GM10266 (cell line): ENCODE results near the gene SYCN.

ENCODE experiments used
- DNase-seq: peaks from one replicate; pipeline ENCODE4 v3.0.0; 2012; ENCODE audit errors: extremely low spot score
- TF ChIP-seq, protein P1 (sequence below): IDR thresholded peaks from 2 replicates; pipeline ENCODE4 v1.5.1; 2012; ENCODE audit warnings: mild to moderate bottlenecking, low read depth; ENCODE audit not compliant: control insufficient read depth, insufficient read depth; ENCODE audit errors: missing control alignments

Gene SYCN

DNA sequence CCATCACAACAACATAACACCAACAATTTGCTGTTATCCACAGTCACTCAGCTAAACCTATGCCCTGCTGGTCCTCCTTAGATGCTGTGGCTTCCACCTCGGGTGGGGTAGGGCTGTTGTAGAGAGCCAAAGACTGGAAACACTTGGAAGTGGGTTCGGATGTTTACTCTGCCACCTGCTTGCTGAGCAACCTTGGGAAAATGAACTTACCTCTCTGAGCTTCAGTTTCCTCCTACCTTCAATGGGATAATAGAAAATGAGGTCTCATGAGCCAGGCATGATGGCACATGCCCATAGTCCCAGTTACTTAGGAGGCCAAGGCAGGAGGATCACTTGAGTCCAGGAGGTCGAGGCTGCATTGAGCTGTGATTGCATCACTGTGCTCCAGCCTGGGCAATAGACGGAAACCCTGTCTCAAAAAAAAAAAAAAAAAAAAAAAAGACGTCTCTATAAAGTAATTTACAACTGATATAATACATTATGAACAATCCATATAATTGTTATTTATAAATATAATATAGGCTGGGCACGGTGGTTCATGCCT lies 3.3 kb upstream of the SYCN start:
- no peak for DNase-seq
- TF ChIP-seq, protein P1, sequence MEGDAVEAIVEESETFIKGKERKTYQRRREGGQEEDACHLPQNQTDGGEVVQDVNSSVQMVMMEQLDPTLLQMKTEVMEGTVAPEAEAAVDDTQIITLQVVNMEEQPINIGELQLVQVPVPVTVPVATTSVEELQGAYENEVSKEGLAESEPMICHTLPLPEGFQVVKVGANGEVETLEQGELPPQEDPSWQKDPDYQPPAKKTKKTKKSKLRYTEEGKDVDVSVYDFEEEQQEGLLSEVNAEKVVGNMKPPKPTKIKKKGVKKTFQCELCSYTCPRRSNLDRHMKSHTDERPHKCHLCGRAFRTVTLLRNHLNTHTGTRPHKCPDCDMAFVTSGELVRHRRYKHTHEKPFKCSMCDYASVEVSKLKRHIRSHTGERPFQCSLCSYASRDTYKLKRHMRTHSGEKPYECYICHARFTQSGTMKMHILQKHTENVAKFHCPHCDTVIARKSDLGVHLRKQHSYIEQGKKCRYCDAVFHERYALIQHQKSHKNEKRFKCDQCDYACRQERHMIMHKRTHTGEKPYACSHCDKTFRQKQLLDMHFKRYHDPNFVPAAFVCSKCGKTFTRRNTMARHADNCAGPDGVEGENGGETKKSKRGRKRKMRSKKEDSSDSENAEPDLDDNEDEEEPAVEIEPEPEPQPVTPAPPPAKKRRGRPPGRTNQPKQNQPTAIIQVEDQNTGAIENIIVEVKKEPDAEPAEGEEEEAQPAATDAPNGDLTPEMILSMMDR = no peak

DNA sequence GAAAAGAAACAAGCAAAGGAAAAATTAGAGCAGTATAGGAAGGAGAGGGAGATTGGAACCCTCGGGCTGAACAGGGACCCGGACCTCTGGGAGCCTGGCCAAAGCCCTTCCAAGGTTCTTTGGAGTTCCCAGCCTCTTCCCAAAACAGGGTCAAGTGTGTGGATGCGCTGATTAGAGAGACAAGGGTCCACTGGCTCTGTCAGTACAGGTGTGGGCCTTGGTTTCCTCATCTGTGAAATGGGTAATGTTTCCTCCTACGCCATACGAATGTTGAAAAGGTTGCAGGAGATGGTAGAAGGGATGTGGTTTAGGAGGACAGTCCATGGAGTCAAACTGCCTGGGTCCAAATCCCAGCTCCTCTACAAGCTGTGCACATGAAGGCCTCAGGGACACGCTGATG lies 2.1 kb upstream of the SYCN start:
- DNase-seq = no peak
- TF ChIP-seq, protein P1 = no peak

DNA sequence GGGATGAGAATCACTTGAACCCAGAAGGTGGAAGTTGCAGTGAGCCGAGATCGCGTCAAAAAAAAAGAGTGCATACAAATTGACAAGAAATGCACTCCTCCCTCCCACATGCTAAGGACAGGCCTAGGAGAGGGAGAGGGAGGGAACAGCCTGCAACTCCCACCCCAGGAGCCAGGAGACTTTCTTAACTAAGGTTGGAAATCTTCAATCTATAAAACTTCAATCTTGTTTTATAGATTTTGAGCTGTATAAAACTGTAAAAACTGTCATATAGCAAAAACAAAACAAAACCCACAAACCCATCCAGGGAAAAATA lies 1.3 kb upstream of the SYCN start:
- TF ChIP-seq, protein P1 = no peak
- DNase-seq = no peak

DNA sequence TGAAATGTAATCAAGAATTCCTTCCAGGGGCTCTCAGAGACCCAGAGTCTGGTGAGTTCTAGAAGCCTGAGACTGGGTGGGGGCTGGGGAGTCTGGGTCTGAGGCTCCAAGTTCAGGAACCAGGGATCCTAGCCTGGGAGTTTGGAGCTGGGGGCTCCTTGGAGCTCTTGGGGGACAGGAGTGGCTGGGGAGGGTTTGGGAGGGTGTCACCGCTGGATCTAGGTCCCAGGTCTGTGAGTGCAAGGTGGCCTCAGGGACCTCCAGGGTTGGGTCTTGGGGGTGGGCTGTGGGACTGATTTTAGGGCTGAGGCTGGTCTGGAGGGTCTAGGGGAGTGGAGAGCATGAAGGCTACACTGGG lies 1.1 kb downstream of the SYCN start:
- no peak for DNase-seq
- TF ChIP-seq, protein P1 = no peak

DNA sequence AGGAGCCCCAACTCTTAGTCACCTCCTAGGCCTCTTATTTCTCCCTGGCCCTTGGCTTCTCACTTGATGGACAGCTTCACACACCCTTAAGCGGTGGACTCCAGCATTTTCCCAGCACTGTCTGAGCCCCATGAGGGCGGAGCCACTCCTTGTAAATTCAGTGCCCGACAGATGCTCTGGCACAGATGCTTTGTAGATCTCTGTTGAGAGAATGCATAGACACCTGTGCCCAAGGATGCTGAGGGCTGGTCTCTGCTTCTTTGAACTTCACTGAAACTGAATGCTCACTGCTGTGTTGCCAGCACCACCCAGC lies 3.3 kb downstream of the SYCN start:
- DNase-seq = no peak
- TF ChIP-seq, protein P1 = no peak

DNA sequence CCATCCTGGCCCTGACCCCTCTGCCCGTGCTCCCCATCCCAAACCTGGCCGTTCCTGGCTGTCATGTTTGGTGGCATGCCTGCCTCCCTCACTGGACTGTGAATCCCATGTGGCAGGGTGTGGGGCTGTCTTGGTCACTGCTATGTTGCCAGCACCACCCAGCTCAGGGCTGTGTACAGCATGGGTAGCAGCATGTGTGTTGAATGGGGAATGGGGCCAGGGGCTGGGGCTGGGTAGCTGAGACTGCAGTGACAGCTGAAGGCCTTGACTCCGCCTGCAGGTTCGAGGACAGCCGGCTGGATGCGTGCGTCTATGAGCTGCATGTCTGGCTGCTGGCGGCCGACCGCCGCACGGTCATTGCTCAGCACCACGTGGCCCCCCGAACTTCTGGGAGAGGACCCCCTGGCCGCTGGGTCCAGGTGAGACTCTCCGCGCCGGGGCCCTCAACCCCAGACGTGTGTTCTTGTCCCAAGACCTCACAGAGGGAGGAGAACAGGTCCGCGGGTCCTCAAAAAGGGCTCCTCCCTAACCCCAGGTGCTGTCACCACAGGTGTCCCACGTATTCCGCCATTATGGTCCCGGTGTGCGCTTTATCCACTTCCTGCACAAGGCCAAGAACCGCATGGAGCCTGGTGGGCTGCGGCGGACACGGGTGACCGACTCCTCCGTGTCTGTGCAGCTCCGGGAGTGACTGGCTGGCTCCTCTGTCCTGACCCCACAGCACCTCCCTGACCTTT lies 3.8 kb downstream of the SYCN start:
- no peak for DNase-seq
- TF ChIP-seq, protein P1 = no peak

DNA sequence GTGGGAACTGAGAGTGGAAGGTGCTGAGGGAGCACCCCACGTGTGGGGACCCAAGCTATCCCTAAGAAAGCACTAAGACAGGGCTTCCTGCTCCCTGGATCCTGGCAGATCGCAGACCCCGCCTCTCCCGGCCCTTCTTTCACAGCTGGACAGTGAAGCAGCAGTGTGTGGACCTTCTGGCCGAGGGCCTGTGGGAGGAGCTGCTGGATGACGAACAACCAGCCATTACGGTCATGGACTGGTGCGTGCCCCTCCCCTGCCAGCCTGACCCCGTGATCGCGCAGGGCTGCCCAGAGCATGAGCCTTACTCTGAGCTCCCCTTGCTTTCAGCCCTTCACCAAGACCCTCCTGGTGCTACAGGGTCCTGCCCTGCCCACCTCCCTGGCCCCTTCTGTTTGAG lies 5.0 kb downstream of the SYCN start:
- no peak for DNase-seq
- TF ChIP-seq, protein P1 = no peak
